K562 (cell line): ENCODE data around the gene NPIPB2. TPM values are rescaled to one million over a fixed set of nuclear protein-coding genes. Genes with fewer than 3 reads are reported as not detected.

Experiments used
- ATAC-seq: fragments of 200-7000 bp; cut with Tn5 transposase; 3 replicates; pipeline ENCODE4 v1.9.1; 2020; ENCODE audit warnings: moderate library complexity
- BruUV-seq: library from RNA; stranded (reverse); fragments of 400-500 nt; replicated peaks from 2 replicates; lab custom pipeline; 2021; lab: Mats Ljungman, UMichigan
- CTCF ChIA-PET: fragments of 300-600 bp; formaldehyde crosslinking; extraction: SDS; loops from one replicate; lab custom pipeline; 2021; ENCODE audit warnings: low intra/inter-chr PET ratio; lab: Yijun Ruan, JAX
- POLR2A ChIA-PET: fragments of 300-600, 350-650 bp; sonication (Branson Sonifier 250); formaldehyde crosslinking; extraction: SDS; loops from one replicate; lab custom pipeline; 2021; ENCODE audit warnings: antibody characterized with exemption, inconsistent platforms; lab: Yijun Ruan, JAX
- DNase-seq, 4 experiments: peaks; one replicate each; pipeline versions ENCODE4 v3.0.0 to v3.0.0-alpha.2; 2011 to 2018; ENCODE audit warnings: low spot score in 3 of 4, mixed read lengths in 3 of 4; ENCODE audit errors: extremely low read depth in 1 of 4
- FAIRE-seq: peaks from 2 replicates; lab custom pipeline; 2011; peaks lifted over from hg19 to GRCh38; lab: Jason Lieb, UNC
- H2AFZ ChIP-seq: 2 replicates; pipeline ENCODE4 v1.6.0; 2011; ENCODE audit warnings: low read depth, low read length, control low read depth, inconsistent platforms
- H3K27ac ChIP-seq: fragments of 200-600 bp; 3 replicates; pipeline ENCODE4 v1.8.0; 2011; ENCODE audit warnings: low read depth, mild to moderate bottlenecking, control low read depth, inconsistent platforms, low read length, moderate library complexity, mixed read lengths; ENCODE audit errors: extremely low read depth
- H3K27me3 ChIP-seq, 2 experiments: fragments of 300-600 bp in 1 of 2; 2 replicates in 1 of 2; 3 replicates in 1 of 2; pipeline versions ENCODE4 v1.6.0 to v1.8.0; 2011; ENCODE audit warnings: inconsistent platforms in 2 of 2, low read length in 2 of 2, mild to moderate bottlenecking in 1 of 2, mixed read lengths in 1 of 2, moderate library complexity in 1 of 2; ENCODE audit not compliant: control insufficient read depth in 2 of 2, insufficient read depth in 2 of 2
- H3K36me3 ChIP-seq: fragments of 300-600 bp; 3 replicates; pipeline ENCODE4 v1.8.0; 2011; ENCODE audit warnings: mild to moderate bottlenecking, low read length, inconsistent platforms; ENCODE audit not compliant: control insufficient read depth, insufficient read depth
- H3K4me1 ChIP-seq, 2 experiments: fragments of 200-600 bp in 1 of 2; replicated peaks in 1 of 2; 2 replicates in 1 of 2; 3 replicates in 1 of 2; pipeline versions ENCODE4 v1.5.1 to v1.8.0; 2011; ENCODE audit warnings: inconsistent platforms in 2 of 2, low read length in 2 of 2, mild to moderate bottlenecking in 1 of 2, mixed read lengths in 1 of 2, moderate library complexity in 1 of 2; ENCODE audit not compliant: control insufficient read depth in 2 of 2, insufficient read depth in 2 of 2
- H3K4me2 ChIP-seq: 2 replicates; pipeline ENCODE4 v1.6.1; 2011; ENCODE audit warnings: low read length, control low read depth, inconsistent platforms, mixed read lengths; ENCODE audit not compliant: insufficient read depth
- H3K4me3 ChIP-seq: fragments of 200-600 bp; sonication (generic), shearing (Covaris generic); 2 replicates; pipeline ENCODE4 v1.5.1; 2016; ENCODE audit warnings: control low read depth, inconsistent platforms
- H3K79me2 ChIP-seq: fragments of 200-600 bp; 3 replicates; pipeline ENCODE4 v1.8.0; 2011; ENCODE audit warnings: low read length, inconsistent platforms; ENCODE audit not compliant: control insufficient read depth, insufficient read depth
- H3K9ac ChIP-seq, 2 experiments: 2 replicates each; pipeline versions ENCODE4 v1.6.0 to v1.6.1; 2011; ENCODE audit warnings: low read depth in 2 of 2, low read length in 2 of 2, control low read depth in 1 of 2, inconsistent platforms in 1 of 2, mild to moderate bottlenecking in 1 of 2, mixed read lengths in 1 of 2; ENCODE audit not compliant: insufficient read depth in 1 of 2
- H3K9me1 ChIP-seq: one replicate; pipeline ENCODE4 v1.6.0; 2011; ENCODE audit warnings: inconsistent platforms, mild to moderate bottlenecking, low read length, moderate library complexity; ENCODE audit not compliant: control insufficient read depth, insufficient read depth
- H3K9me3 ChIP-seq: replicated peaks from 2 replicates; pipeline ENCODE4 v1.5.1; 2011; ENCODE audit warnings: low read depth, low read length, inconsistent platforms; ENCODE audit not compliant: control insufficient read depth, insufficient read depth
- H4K20me1 ChIP-seq: replicated peaks from 2 replicates; pipeline ENCODE4 v1.6.1; 2011; ENCODE audit warnings: low read length, inconsistent platforms, mixed read lengths; ENCODE audit not compliant: control insufficient read depth, insufficient read depth
- BCOR ChIP-seq: fragments of 450-650 bp; IDR thresholded peaks from 2 replicates; pipeline ENCODE4 v1.6.1; 2016
- CBX2 ChIP-seq: fragments of 200-600 bp; sonication (generic); IDR thresholded peaks from one replicate; pipeline ENCODE4 v1.6.1; 2012; ENCODE audit warnings: mild to moderate bottlenecking, low read length, inconsistent platforms; ENCODE audit not compliant: insufficient read depth, poor library complexity, severe bottlenecking
- CGGBP1 ChIP-seq: fragments of 250-450 bp; sonication (Bioruptor Pico); IDR thresholded peaks from 2 replicates; pipeline ENCODE4 v1.9.0; 2021; ENCODE audit warnings: mild to moderate bottlenecking
- CHD4 ChIP-seq: fragments of 200-600 bp; sonication (generic); IDR thresholded peaks from 3 replicates; pipeline ENCODE4 v1.6.1; 2012; ENCODE audit warnings: low read depth, mild to moderate bottlenecking, mixed read lengths, low read length, inconsistent platforms; ENCODE audit not compliant: insufficient read depth, insufficient replicate concordance, poor library complexity, severe bottlenecking
- FOXA3 ChIP-seq, 2 experiments: fragments of 450-650 bp in 1 of 2; sonication (generic) in 1 of 2; formaldehyde crosslinking; IDR thresholded peaks in 1 of 2; conservative IDR thresholded peaks in 1 of 2; 2 replicates each; pipeline versions ENCODE4 v1.4.0 to v1.8.0; 2020 to 2022; ENCODE audit warnings: mild to moderate bottlenecking in 2 of 2, missing genetic modification reagents in 1 of 2
- FUS ChIP-seq: fragments of 200-400 bp; formaldehyde crosslinking; optimal IDR thresholded peaks from 2 replicates; pipeline ENCODE3; 2017; ENCODE audit warnings: low read depth, low read length
- GABPB2 ChIP-seq: fragments of 250-450 bp; sonication (Bioruptor Pico); conservative IDR thresholded peaks from 2 replicates; pipeline ENCODE4 v1.5.1; 2021; ENCODE audit warnings: mild to moderate bottlenecking
- KAT8 ChIP-seq: fragments of 450-650 bp; IDR thresholded peaks from 2 replicates; pipeline ENCODE4 v1.6.1; 2016; ENCODE audit warnings: low read depth, mild to moderate bottlenecking
- KDM1A ChIP-seq, 2 experiments: fragments of 450-650 bp; IDR thresholded peaks; 2 replicates each; pipeline ENCODE4 v1.6.1; 2016; ENCODE audit warnings: mild to moderate bottlenecking in 2 of 2
- MCM2 ChIP-seq: fragments of 450-650 bp; IDR thresholded peaks from 2 replicates; pipeline ENCODE4 v1.6.1; 2017; ENCODE audit warnings: low read depth, mild to moderate bottlenecking
- MTF1 ChIP-seq: fragments of 250-450 bp; sonication (Bioruptor Pico); IDR thresholded peaks from 2 replicates; pipeline ENCODE4 v1.9.0; 2021; ENCODE audit warnings: moderate library complexity, mild to moderate bottlenecking, inconsistent platforms, borderline replicate concordance
- MYC ChIP-seq, 2 experiments: fragments of 250-450 bp in 1 of 2; sonication (Bioruptor Pico) in 1 of 2; IDR thresholded peaks; 2 replicates each; pipeline versions ENCODE4 v1.5.1 to v1.6.1; 2012 to 2021; ENCODE audit warnings: low read depth in 2 of 2, borderline replicate concordance in 1 of 2, improper control_type of control experiment in 1 of 2, low read length in 1 of 2, mild to moderate bottlenecking in 1 of 2, moderate library complexity in 1 of 2
- SMAD1 ChIP-seq: fragments of 150-350 bp; IDR thresholded peaks from 2 replicates; pipeline ENCODE4 v1.6.1; 2014; ENCODE audit warnings: low read length, low read depth; ENCODE audit not compliant: partially characterized antibody
- TARDBP ChIP-seq: fragments of 450-650 bp; IDR thresholded peaks from 2 replicates; pipeline ENCODE4 v1.6.1; 2016
- XRCC4 ChIP-seq: IDR thresholded peaks from one replicate; pipeline ENCODE4 v1.6.1; 2011; ENCODE audit not compliant: insufficient read depth, insufficient read length; ENCODE audit errors: extremely low read depth
- ZC3H4 ChIP-seq: sonication (generic); formaldehyde crosslinking; IDR thresholded peaks from 2 replicates; pipeline ENCODE4 v1.9.0; 2021; ENCODE audit warnings: missing genetic modification reagents, borderline replicate concordance
- ZNF277 ChIP-seq: fragments of 250-450 bp; sonication (Bioruptor Pico); IDR thresholded peaks from 2 replicates; pipeline ENCODE4 v1.8.0; 2022; ENCODE audit warnings: inconsistent platforms, mild to moderate bottlenecking, moderate library complexity, borderline replicate concordance
- ZNF717 ChIP-seq: fragments of 250-450 bp; sonication (Bioruptor Pico); IDR thresholded peaks from 2 replicates; pipeline ENCODE4 v1.5.0; 2021
- WGBS: fragments of 100-300 bp; shearing (Covaris generic); methylation state at CpG from one replicate; pipeline ENCODE4 v1.1.6; 2016; ENCODE audit warnings: low coverage, mixed read lengths; ENCODE audit not compliant: insufficient coverage; ENCODE audit errors: missing lambda C conversion rate; 5-methylcytosine and 5-hydroxymethylcytosine counted together
- in situ Hi-C: fragments of 300-500 bp; cut with MboI; formaldehyde crosslinking; loops from 4 replicates; pipeline ENCODE4 v1.15.0; 2018; ENCODE audit warnings: inconsistent platforms, mixed read lengths
- intact Hi-C: fragments of 100-400 bp; cut with micrococcal nuclease; formaldehyde crosslinking; loops from 2 replicates; pipeline ENCODE4 v1.14.2; 2022
- polyA plus RNA-seq, 8 experiments: library from polyadenylated mRNA; depleted of rRNA in 4 of 8; stranded (reverse) in 5 of 8; unstranded in 3 of 8; fragments of >200 nt; fragmentation: Nextera tagmentation in 2 of 8; fragmentation: Illumina TruSeq in 1 of 8; extraction: Ambion mirVana in 2 of 8; extraction: Trizol in 1 of 8; gene quantifications; 2 replicates each; pipeline versions ENCODE4 v1.2.1 to v1.2.3, GENCODE V29; 2011 to 2014; ENCODE audit warnings: inconsistent platforms in 1 of 8, missing spikeins in 1 of 8
- total RNA-seq, 7 experiments: library from RNA; depleted of rRNA in 6 of 7; stranded (reverse); fragments of >200 nt in 6 of 7; fragmentation: Illumina TruSeq in 2 of 7; extraction: Trizol in 2 of 7; gene quantifications; 2 replicates each; pipeline versions ENCODE4 v1.2.1 to v1.2.3, GENCODE V29; 2011 to 2021; ENCODE audit warnings: low replicate concordance in 1 of 7
- TF ChIP-seq, protein P1 (sequence below): fragments of 450-650 bp; formaldehyde crosslinking; IDR thresholded peaks from 2 replicates; pipeline ENCODE4 v1.4.0; 2022; ENCODE audit warnings: missing genetic modification characterization

Gene NPIPB2
- total and polyA plus RNA-seq, 9 of the 15 experiments (the other 6 are each of a cell fraction or from before 2014, with no cell fraction given) = 0.21 to 2.9 (median 1.6) TPM; not detected in 1

DNA sequence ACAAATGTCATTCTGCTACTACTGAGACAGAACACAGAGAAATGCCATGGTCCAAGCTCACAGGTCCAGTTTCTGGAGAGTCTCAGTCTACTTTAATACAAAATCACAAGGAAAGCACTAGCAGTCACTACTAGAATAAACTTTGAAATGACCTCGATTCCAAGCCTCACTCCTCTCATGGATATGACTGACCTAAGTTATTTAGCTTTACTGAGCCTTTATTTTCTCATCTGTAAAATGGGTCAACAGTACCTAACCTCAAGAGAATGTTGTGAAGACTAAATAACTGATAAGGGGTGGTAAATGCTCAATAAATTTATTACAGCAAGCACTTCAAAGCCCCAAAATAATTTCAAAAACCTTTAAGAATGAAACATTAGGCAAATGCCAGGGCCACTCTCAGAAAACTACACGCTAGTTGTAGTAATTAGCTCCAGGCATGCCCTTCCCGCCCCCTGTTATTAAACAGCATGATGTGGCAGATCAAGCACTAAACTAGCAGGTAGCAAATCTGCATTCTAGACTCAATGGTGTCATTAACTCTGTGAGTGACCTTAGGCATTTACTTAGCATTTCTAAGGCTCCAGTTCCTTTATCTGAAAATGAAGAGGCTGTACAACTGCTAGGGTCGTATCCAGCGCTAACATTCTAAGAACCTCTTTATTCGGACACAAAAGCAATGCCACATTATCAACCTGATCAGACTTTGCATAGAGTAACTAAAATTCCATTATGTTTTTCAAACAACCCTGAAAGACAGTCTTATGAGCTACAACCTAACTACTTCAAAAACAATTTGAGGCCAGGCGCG, 34.5 kb downstream of the NPIPB2 start:
- no peak overlapping the region for H2AFZ ChIP-seq
- no peak overlapping the region for H3K4me3 ChIP-seq
- peaks cover 2% of the 10 kb centered on the region for H3K9me1 ChIP-seq
- CTCF ChIA-PET = no interaction called here
- no peak overlapping the region for H3K4me2 ChIP-seq
- ATAC-seq (no peak), DNase-seq (no peak), FAIRE-seq (no peak)
- intact Hi-C loops (no loop called here), in situ Hi-C loops (no loop called here)
- POLR2A ChIA-PET = interaction anchor here (0.6 to 1.1 kb wide), 4 partner anchors 72 to 389 kb away, joined by 3 read pairs; no protein-coding TSS in a partner anchor
- peaks cover 6 to 13% of the 10 kb centered on the region in 2 experiments; a peak in 3 of 5 replicates for H3K4me1 ChIP-seq
- H3K27me3 ChIP-seq = no peaks in the 10 kb centered on the region
- peaks cover 81% of the 10 kb centered on the region for H3K36me3 ChIP-seq
- peaks cover 96% of the 10 kb centered on the region for H3K79me2 ChIP-seq
- TSS peak; percentile 1 for BruUV-seq
- H4K20me1 ChIP-seq = peaks cover 27% of the 10 kb centered on the region
- no peak overlapping the region for H3K9ac ChIP-seq
- no peaks in the 10 kb centered on the region for H3K9me3 ChIP-seq
- WGBS = 94% methylated on average over 8 of the region's 8 CpGs
- H3K27ac ChIP-seq = no peak overlapping the region
- TF ChIP-seq GABPB2 (CRISPR knock-in tag) (no peak), KDM1A (IDR thresholded peaks at IDR 0.05) (peak in 1 of 2 experiments; percentile 70; a peak in 3 of 4 replicates), BCOR (peak; percentile 87), MCM2 (no peak), FUS (no peak), CHD4 (no peak), MYC (IDR thresholded peaks at IDR 0.05; ENCODE audit: low read depth, low read length) (no peak), MYC (CRISPR knock-in tag; IDR thresholded peaks at IDR 0.05; ENCODE audit: borderline replicate concordance, low read depth) (no peak), XRCC4 (no peak), CGGBP1 (no peak), CBX2 (no peak), MTF1 (CRISPR knock-in tag) (no peak), ZC3H4 (no peak), KAT8 (no peak), TARDBP (no peak), ZNF717 (CRISPR knock-in tag) (no peak), ZNF277 (CRISPR knock-in tag) (no peak), FOXA3 (CRISPR knock-in tag; conservative IDR thresholded peaks at IDR 0.05 in 1 of 2, IDR thresholded peaks at IDR 0.05 in 1 of 2) (no peak), SMAD1 (no peak)
- TF ChIP-seq, protein P1, sequence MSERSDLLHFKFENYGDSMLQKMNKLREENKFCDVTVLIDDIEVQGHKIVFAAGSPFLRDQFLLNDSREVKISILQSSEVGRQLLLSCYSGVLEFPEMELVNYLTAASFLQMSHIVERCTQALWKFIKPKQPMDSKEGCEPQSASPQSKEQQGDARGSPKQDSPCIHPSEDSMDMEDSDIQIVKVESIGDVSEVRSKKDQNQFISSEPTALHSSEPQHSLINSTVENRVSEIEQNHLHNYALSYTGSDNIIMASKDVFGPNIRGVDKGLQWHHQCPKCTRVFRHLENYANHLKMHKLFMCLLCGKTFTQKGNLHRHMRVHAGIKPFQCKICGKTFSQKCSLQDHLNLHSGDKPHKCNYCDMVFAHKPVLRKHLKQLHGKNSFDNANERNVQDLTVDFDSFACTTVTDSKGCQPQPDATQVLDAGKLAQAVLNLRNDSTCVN = no peak
